Adrenal gland (tissue), 12 donors: ENCODE data around the gene TPM2. TPM values are rescaled to one million over a fixed set of nuclear protein-coding genes. Genes with fewer than 3 reads are reported as not detected.

Source experiments
- DNase-seq, 7 donors: peaks; one replicate each; pipeline ENCODE4 v3.0.0-alpha.2; 2019 to 2020
- H3K27ac ChIP-seq, 5 donors: fragments of 200-600 bp; sonication (generic) in 4 of 5; 1 replicate in 3 of 5; 2 replicates in 2 of 5; pipeline versions ENCODE4 v1.5.1 to v1.8.0; 2016 to 2020; ENCODE audit warnings: mild to moderate bottlenecking in 1 of 5
- H3K27me3 ChIP-seq: fragments of 200-600 bp; 2 replicates; pipeline ENCODE4 v1.8.0; 2021
- H3K36me3 ChIP-seq, 2 donors: fragments of 200-600 bp; replicated peaks in 1 of 2; 1 replicate in 1 of 2; 2 replicates in 1 of 2; pipeline versions ENCODE4 v1.5.1 to v1.8.0; 2018 to 2022
- H3K4me1 ChIP-seq, 2 donors: fragments of 200-600 bp; replicated peaks in 1 of 2; 1 replicate in 1 of 2; 2 replicates in 1 of 2; pipeline versions ENCODE4 v1.5.1 to v1.8.0; 2018 to 2021
- H3K4me3 ChIP-seq, 4 donors: fragments of 200-600 bp; sonication (generic) in 3 of 4; one replicate each; pipeline ENCODE4 v1.5.1; 2016 to 2018
- H3K9me3 ChIP-seq, 3 donors: fragments of 200-600 bp; sonication (generic) in 1 of 3; replicated peaks in 1 of 3; 1 replicate in 2 of 3; 2 replicates in 1 of 3; pipeline versions ENCODE4 v1.5.1 to v1.8.0; 2016 to 2021
- POLR2A ChIP-seq, 2 donors: fragments of 450-650 bp; IDR thresholded peaks; one replicate each; pipeline ENCODE4 v1.6.1; 2017; ENCODE audit warnings: antibody characterized with exemption in 2 of 2, mild to moderate bottlenecking in 2 of 2, moderate library complexity in 1 of 2
- WGBS, 4 donors: extraction: QIAGEN DNeasy Blood & Tissue Kit in 2 of 4; methylation state at CpG; one replicate each; pipeline versions ENCODE4 v1.1.5 to v1.1.7; 2013 to 2017; 5-methylcytosine and 5-hydroxymethylcytosine counted together
- intact Hi-C, 2 donors: fragments of 100-400 bp; cut with DNase I; formaldehyde crosslinking; loops; one replicate each; pipeline versions ENCODE4 v1.14.1 to v1.15.0; 2022 to 2023
- polyA plus RNA-seq, 3 donors: library from polyadenylated mRNA; stranded (reverse); fragments of 200-250 nt in 2 of 3; fragments of 350-450 nt in 1 of 3; fragmentation: Illumina TruSeq in 1 of 3; extraction: RNeasy Lipid Tissue Mini Kit (QIAGEN cat#74804) in 1 of 3; gene quantifications; one replicate each; pipeline ENCODE4 v1.2.3, GENCODE V29; 2013 to 2014
- total RNA-seq, 9 donors: library from RNA; depleted of rRNA in 4 of 9; stranded (reverse); fragments of >200 nt in 4 of 9; fragments of 120-200 nt in 1 of 9; fragmentation: NEBNext Ultra II Directional in 1 of 9; extraction: Animal tissue kit (Norgen Biotek cat#: 25700) in 1 of 9; gene quantifications; one replicate each; pipeline versions ENCODE4 v1.1.0 to v1.2.4, GENCODE V29; 2013 to 2023
- TF ChIP-seq, protein P1 (sequence below), 6 experiments: fragments of 450-650 bp in 4 of 6; fragments of 200-600 bp in 2 of 6; sonication (generic) in 1 of 6; IDR thresholded peaks; 1 replicate in 5 of 6; 2 replicates in 1 of 6; pipeline versions ENCODE4 v1.5.1 to v1.8.0; 2016 to 2021; ENCODE audit warnings: antibody characterized with exemption in 6 of 6, mild to moderate bottlenecking in 2 of 6, moderate library complexity in 1 of 6
- donor health status: healthy with polysubstance abuse.
- donor health status: Bipolar disorder and iron deficiency.
- donor health status: DM: yes; HTN: yes; CAD: no.
- donor health status: DM: no; HTN: no; CAD: no.
- donor health status: DM: no; HTN: no; CAD: no.
- donor health status: DM: yes; HTN: yes; CAD: no.

Gene TPM2
- total and polyA plus RNA-seq, 12 donors, result 188 to 1,472 (median 397) TPM

DNA sequence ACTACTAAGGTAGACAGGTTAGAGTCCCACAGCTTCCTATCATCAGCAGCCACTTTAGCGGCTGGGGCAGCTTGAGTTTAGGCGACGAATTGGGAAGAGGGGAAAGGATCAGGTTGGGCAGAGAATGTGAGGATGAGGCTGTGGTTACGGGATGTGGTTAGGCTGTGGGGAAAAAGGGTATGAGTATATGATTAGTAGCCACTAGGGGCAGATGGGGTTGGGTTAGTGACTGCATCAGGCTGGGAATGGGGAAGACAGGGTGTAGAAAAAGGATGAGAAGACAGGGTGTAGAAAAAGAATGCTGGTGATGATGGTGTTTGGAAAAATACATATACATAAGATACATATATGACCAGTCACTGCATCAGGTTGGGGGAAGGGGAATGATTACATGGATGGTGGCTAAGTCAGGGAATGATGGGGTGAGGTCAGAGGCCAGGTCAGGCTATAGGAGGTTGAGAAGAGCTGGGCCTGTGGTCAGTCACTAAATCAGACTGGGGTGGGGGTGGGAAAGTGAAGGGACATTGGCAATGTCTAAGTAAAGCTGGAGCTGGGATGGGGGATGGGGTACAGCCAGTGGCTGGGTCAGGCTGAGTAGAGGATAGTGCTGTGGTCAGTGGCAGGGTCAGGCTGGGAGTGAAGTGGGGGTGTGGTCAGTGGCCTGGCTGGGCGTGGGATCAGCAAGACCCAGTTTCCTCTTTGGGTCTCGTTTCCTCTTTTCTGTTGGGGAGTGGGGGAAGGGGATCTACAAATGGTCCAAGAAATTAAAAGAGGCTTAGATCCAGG is 40.2 kb upstream of the TPM2 start:
- WGBS, 4 donors, result 19 to 26% (median 20%) methylated on average over 6 of the region's 6 CpGs
- peak; percentile 59 to 82 (median 64) for DNase-seq
- H3K36me3 ChIP-seq, result peaks cover 0 to 16% of the 10 kb centered on the region in 2 donors
- peak overlapping the region in 4 of 5 donors; percentile 60 to 99 (median 90) for H3K27ac ChIP-seq
- TF ChIP-seq, protein P1, sequence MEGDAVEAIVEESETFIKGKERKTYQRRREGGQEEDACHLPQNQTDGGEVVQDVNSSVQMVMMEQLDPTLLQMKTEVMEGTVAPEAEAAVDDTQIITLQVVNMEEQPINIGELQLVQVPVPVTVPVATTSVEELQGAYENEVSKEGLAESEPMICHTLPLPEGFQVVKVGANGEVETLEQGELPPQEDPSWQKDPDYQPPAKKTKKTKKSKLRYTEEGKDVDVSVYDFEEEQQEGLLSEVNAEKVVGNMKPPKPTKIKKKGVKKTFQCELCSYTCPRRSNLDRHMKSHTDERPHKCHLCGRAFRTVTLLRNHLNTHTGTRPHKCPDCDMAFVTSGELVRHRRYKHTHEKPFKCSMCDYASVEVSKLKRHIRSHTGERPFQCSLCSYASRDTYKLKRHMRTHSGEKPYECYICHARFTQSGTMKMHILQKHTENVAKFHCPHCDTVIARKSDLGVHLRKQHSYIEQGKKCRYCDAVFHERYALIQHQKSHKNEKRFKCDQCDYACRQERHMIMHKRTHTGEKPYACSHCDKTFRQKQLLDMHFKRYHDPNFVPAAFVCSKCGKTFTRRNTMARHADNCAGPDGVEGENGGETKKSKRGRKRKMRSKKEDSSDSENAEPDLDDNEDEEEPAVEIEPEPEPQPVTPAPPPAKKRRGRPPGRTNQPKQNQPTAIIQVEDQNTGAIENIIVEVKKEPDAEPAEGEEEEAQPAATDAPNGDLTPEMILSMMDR (IDR thresholded peaks at IDR 0.05), result peak; percentile 43 to 72 (median 58)
- TF ChIP-seq POLR2A (IDR thresholded peaks at IDR 0.05), result peak in 1 of 2 donors; percentile 13
- H3K4me1 ChIP-seq, result peaks cover 56 to 70% of the 10 kb centered on the region in 2 donors
- H3K9me3 ChIP-seq, result no peaks in the 10 kb centered on the region
- peak overlapping the region in 1 of 4 donors; percentile 90 for H3K4me3 ChIP-seq
- no peaks in the 10 kb centered on the region for H3K27me3 ChIP-seq
- intact Hi-C loops, result loop anchor here in 1 of 2 donors (5.0 kb wide), 2 partner anchors 38 to 68 kb away; no protein-coding TSS in a partner anchor

DNA sequence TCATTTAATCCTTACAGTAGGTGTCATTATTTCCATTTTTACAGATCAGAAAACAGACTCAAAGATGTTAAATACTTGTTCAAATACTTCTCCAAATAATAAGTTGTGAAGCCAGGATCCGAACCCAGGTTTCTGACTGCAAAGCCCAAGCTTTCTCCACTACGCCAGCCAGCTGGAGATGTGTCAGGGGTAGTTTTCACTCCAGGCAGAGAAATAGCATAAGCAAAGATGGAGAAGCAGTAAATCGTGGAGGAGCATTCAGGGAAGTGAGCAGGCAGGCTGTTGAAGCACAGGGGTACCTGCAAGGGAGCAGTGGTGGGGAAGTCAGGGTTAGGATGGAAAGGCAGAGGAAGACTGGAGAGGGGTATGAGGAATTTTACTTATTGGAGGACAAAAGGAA is 39.4 kb upstream of the TPM2 start:
- Histone ChIP-seq H3K27ac (peak overlapping the region in 4 of 5 donors; percentile 49 to 99 (median 78)), H3K4me1 (peaks cover 56 to 64% of the 10 kb centered on the region in 2 donors), H3K36me3 (peaks cover 0 to 17% of the 10 kb centered on the region in 2 donors), H3K9me3 (no peaks in the 10 kb centered on the region), H3K27me3 (no peaks in the 10 kb centered on the region), H3K4me3 (peak overlapping the region in 1 of 4 donors; percentile 90)
- no peak for DNase-seq
- TF ChIP-seq, protein P1 (IDR thresholded peaks at IDR 0.05), result no peak
- no peak for TF ChIP-seq POLR2A (IDR thresholded peaks at IDR 0.05)
- intact Hi-C loops, result loop anchor here in 1 of 2 donors (5.0 kb wide), 1 partner anchor 37 kb away; no protein-coding TSS in a partner anchor
- 35 to 55% (median 39%) methylated on average over 3 of the region's 3 CpGs for WGBS, 4 donors

DNA sequence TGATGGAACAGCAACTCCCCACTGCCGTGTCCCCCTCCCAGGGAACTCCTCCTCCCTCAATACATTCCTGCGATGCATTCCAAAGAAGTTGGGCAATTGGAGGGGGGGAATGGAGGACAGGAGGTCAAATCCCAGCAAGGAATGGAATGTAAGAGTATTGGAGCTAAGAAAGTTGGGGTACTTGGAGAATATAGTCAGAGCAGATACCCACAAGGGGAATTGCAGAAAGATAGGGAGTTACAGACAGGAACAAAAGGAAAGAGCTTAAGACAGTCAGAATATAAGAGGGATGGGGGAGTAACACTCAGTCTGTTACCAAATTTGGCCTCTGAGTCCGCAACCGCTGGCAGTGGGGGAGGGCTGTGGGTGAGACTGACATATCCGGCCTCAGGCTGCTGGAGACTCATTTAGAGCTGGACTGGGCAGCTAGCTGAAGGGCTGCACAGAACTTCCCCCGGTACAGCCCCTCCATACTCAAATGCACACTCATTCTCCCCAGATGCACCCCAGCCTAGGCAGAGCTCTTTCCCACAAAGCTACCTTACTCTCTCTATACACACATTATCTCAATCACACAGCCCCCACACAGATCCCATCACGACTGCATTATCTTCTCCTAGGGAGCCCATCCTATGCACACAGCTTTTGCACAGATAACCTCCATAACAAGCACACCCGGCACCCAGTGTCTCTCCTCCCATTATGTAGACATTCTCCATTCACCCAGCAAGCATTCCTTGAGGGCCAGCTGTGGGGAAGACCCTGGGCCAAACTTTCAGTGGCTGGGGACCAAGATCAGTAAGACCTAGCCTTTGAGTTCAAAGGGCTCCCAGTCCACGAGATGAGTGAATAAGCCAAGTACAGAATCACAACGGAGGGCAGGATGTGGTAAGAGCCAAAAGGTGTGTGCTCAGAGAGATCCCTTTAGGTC is 38.6 kb upstream of the TPM2 start:
- DNase-seq, result peak; percentile 62 to 93 (median 84)

More for the DNA sequence above, 38.6 kb upstream of the TPM2 start:
- Histone ChIP-seq H3K36me3 (peaks cover 0 to 25% of the 10 kb centered on the region in 2 donors), H3K27ac (peak overlapping the region; percentile 37 to 99 (median 70)), H3K4me1 (peaks cover 53 to 56% of the 10 kb centered on the region in 2 donors), H3K4me3 (peak overlapping the region in 1 of 4 donors; percentile 90), H3K9me3 (no peaks in the 10 kb centered on the region), H3K27me3 (no peaks in the 10 kb centered on the region)
- WGBS, 4 donors, result 3 to 6% (median 4%) methylated on average over 10 of the region's 10 CpGs
- peak; percentile 16 to 88 for TF ChIP-seq POLR2A (IDR thresholded peaks at IDR 0.05)
- TF ChIP-seq, protein P1 (IDR thresholded peaks at IDR 0.05), result no peak
- intact Hi-C loops, result loop anchor here in 1 of 2 donors (5.0 kb wide), 1 partner anchor 36 kb away; no protein-coding TSS in a partner anchor
